ENCODE data around the gene GABRR2. TPM values are rescaled to one million over a fixed set of nuclear protein-coding genes. Genes with fewer than 3 reads are reported as not detected.

Gene GABRR2
- total and polyA plus RNA-seq, 4 donors = 0.10 to 1.7 (median 0.35) TPM

DNA sequence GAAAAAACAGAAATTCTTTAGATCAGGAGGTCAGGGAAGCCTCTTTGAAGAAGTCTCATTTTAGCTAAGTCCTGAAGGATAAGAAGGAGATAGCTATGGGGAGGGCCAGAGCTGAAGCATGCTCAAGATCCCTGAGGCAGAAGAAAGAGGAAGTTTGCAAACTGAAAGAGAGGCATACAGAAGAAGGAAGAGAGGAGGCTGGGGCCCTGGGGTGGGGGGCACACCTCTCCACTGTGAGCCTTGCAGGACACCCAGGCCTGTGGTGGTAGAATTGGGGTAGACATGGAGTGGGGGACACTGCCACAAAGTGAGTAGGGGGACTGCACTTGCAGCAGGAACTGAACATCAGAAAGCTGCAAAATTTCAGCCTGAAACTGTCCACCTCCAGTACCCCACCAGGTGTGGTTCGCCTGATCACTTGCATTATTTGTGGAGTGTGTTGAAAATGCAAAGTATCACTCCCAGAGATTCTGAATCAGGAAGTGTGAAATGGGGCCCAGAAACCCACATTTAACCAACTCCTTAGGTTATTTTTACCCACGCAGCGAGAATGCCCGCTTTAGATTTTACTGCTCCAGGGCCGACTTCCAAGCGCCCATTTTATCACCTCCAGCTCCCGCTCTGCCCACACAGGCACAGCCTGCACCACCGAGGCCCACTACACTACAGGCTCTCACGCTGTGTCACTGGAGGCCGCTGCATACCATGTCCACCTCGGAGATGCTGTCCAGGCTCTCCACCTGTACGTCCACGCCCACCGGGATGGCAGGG, 44.0 kb downstream of the GABRR2 start:
- Histone ChIP-seq H3K9ac (ENCODE audit: low read depth in 1 of 2, low read length in 2 of 2) (no peak overlapping the region), H3K9me3 (ENCODE audit: control insufficient read depth in 4 of 4, low read length in 3 of 4) (no peaks in the 10 kb centered on the region), H3K27ac (ENCODE audit: low read depth in 1 of 2, low read length in 2 of 2) (no peak overlapping the region), H3K27me3 (ENCODE audit: control insufficient read depth in 4 of 4, insufficient read depth in 4 of 4, low read length in 3 of 4) (no peaks in the 10 kb centered on the region), H3K36me3 (ENCODE audit: control insufficient read depth in 4 of 4, insufficient read depth in 3 of 4, low read depth in 1 of 4, low read length in 3 of 4) (no peaks in the 10 kb centered on the region), H3K4me1 (ENCODE audit: control insufficient read depth in 4 of 4, insufficient read depth in 4 of 4, low read length in 3 of 4) (no peaks in the 10 kb centered on the region), H3K4me3 (ENCODE audit: low read depth in 1 of 3, low read length in 3 of 3) (no peak overlapping the region)
- TF ChIP-seq TAF1 (conservative IDR thresholded peaks at IDR 0.05) (no peak), RXRA (IDR thresholded peaks at IDR 0.05) (no peak), HNF4G (IDR thresholded peaks at IDR 0.05) (no peak), EGR1 (IDR thresholded peaks at IDR 0.05; ENCODE audit: low read depth in 2 of 2) (no peak), SP1 (IDR thresholded peaks at IDR 0.05) (no peak)
- TF ChIP-seq, protein P1, sequence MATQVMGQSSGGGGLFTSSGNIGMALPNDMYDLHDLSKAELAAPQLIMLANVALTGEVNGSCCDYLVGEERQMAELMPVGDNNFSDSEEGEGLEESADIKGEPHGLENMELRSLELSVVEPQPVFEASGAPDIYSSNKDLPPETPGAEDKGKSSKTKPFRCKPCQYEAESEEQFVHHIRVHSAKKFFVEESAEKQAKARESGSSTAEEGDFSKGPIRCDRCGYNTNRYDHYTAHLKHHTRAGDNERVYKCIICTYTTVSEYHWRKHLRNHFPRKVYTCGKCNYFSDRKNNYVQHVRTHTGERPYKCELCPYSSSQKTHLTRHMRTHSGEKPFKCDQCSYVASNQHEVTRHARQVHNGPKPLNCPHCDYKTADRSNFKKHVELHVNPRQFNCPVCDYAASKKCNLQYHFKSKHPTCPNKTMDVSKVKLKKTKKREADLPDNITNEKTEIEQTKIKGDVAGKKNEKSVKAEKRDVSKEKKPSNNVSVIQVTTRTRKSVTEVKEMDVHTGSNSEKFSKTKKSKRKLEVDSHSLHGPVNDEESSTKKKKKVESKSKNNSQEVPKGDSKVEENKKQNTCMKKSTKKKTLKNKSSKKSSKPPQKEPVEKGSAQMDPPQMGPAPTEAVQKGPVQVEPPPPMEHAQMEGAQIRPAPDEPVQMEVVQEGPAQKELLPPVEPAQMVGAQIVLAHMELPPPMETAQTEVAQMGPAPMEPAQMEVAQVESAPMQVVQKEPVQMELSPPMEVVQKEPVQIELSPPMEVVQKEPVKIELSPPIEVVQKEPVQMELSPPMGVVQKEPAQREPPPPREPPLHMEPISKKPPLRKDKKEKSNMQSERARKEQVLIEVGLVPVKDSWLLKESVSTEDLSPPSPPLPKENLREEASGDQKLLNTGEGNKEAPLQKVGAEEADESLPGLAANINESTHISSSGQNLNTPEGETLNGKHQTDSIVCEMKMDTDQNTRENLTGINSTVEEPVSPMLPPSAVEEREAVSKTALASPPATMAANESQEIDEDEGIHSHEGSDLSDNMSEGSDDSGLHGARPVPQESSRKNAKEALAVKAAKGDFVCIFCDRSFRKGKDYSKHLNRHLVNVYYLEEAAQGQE (IDR thresholded peaks at IDR 0.05) = no peak
- no peak for DNase-seq (ENCODE audit: low spot score)
- WGBS = 90% methylated on average over 14 of the region's 14 CpGs

DNA sequence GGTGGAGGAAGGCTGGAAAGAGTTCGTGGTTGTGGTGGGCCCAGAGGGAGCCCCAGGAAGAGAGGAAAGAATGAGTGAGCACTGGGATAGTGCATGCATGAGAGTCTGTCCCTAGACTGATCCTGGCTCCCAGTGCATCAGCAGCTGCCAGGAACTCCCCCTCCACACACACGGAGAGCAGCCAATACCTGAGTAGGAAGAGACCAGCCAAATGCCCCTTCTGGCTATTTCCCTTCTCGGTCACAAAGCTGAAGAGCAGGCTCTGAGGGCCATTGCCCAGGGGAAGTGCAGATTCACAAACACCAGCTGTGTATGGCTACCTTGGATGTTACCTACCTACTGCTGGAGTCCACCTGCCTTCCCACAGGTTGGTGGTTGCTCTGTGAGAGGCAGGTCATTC, 45.1 kb downstream of the GABRR2 start:
- no peak for DNase-seq (ENCODE audit: low spot score)
- Histone ChIP-seq H3K27ac (ENCODE audit: low read depth in 1 of 2, low read length in 2 of 2) (no peak overlapping the region), H3K36me3 (ENCODE audit: control insufficient read depth in 4 of 4, insufficient read depth in 3 of 4, low read depth in 1 of 4, low read length in 3 of 4) (no peaks in the 10 kb centered on the region), H3K4me3 (ENCODE audit: low read depth in 1 of 3, low read length in 3 of 3) (no peak overlapping the region), H3K4me1 (ENCODE audit: control insufficient read depth in 4 of 4, insufficient read depth in 4 of 4, low read length in 3 of 4) (no peaks in the 10 kb centered on the region), H3K9me3 (ENCODE audit: control insufficient read depth in 4 of 4, low read length in 3 of 4) (no peaks in the 10 kb centered on the region), H3K9ac (ENCODE audit: low read depth in 1 of 2, low read length in 2 of 2) (no peak overlapping the region), H3K27me3 (ENCODE audit: control insufficient read depth in 4 of 4, insufficient read depth in 4 of 4, low read length in 3 of 4) (no peaks in the 10 kb centered on the region)
- no peak for TF ChIP-seq RXRA (IDR thresholded peaks at IDR 0.05)
- TF ChIP-seq SP1 (IDR thresholded peaks at IDR 0.05) = no peak
- TF ChIP-seq, protein P2, sequence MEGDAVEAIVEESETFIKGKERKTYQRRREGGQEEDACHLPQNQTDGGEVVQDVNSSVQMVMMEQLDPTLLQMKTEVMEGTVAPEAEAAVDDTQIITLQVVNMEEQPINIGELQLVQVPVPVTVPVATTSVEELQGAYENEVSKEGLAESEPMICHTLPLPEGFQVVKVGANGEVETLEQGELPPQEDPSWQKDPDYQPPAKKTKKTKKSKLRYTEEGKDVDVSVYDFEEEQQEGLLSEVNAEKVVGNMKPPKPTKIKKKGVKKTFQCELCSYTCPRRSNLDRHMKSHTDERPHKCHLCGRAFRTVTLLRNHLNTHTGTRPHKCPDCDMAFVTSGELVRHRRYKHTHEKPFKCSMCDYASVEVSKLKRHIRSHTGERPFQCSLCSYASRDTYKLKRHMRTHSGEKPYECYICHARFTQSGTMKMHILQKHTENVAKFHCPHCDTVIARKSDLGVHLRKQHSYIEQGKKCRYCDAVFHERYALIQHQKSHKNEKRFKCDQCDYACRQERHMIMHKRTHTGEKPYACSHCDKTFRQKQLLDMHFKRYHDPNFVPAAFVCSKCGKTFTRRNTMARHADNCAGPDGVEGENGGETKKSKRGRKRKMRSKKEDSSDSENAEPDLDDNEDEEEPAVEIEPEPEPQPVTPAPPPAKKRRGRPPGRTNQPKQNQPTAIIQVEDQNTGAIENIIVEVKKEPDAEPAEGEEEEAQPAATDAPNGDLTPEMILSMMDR (IDR thresholded peaks at IDR 0.05; ENCODE audit: low read depth, low read length, missing input control) = no peak
- TF ChIP-seq EGR1 (IDR thresholded peaks at IDR 0.05; ENCODE audit: low read depth in 2 of 2) = no peak
- TF ChIP-seq FOXA2 (IDR thresholded peaks at IDR 0.05) = no peak
- TF ChIP-seq, protein P3, sequence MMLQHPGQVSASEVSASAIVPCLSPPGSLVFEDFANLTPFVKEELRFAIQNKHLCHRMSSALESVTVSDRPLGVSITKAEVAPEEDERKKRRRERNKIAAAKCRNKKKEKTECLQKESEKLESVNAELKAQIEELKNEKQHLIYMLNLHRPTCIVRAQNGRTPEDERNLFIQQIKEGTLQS (IDR thresholded peaks at IDR 0.05) = no peak
- no peak for TF ChIP-seq GABPA (IDR thresholded peaks at IDR 0.05 in 1 of 2, conservative IDR thresholded peaks at IDR 0.05 in 1 of 2)
- TF ChIP-seq, protein P1 (IDR thresholded peaks at IDR 0.05) = no peak
- no peak for TF ChIP-seq FOXA1 (IDR thresholded peaks at IDR 0.05)
- no peak for TF ChIP-seq NR2F2 (IDR thresholded peaks at IDR 0.05)
- no peak for TF ChIP-seq JUND (IDR thresholded peaks at IDR 0.05)
- no peak for TF ChIP-seq RAD21 (IDR thresholded peaks at IDR 0.05)
- TF ChIP-seq HNF4G (IDR thresholded peaks at IDR 0.05) = no peak
- TF ChIP-seq HNF4A (conservative IDR thresholded peaks at IDR 0.05) = no peak
- TF ChIP-seq TAF1 (conservative IDR thresholded peaks at IDR 0.05) = no peak
- TF ChIP-seq YY1 (IDR thresholded peaks at IDR 0.05) = no peak
- TF ChIP-seq, protein P4, sequence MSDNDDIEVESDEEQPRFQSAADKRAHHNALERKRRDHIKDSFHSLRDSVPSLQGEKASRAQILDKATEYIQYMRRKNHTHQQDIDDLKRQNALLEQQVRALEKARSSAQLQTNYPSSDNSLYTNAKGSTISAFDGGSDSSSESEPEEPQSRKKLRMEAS (IDR thresholded peaks at IDR 0.05) = no peak
- TF ChIP-seq, protein P5, sequence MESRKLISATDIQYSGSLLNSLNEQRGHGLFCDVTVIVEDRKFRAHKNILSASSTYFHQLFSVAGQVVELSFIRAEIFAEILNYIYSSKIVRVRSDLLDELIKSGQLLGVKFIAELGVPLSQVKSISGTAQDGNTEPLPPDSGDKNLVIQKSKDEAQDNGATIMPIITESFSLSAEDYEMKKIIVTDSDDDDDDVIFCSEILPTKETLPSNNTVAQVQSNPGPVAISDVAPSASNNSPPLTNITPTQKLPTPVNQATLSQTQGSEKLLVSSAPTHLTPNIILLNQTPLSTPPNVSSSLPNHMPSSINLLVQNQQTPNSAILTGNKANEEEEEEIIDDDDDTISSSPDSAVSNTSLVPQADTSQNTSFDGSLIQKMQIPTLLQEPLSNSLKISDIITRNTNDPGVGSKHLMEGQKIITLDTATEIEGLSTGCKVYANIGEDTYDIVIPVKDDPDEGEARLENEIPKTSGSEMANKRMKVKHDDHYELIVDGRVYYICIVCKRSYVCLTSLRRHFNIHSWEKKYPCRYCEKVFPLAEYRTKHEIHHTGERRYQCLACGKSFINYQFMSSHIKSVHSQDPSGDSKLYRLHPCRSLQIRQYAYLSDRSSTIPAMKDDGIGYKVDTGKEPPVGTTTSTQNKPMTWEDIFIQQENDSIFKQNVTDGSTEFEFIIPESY (IDR thresholded peaks at IDR 0.05) = no peak
- 65% methylated on average over 3 of the region's 3 CpGs for WGBS
